ENCODE results near the gene SIL1. TPM values are rescaled to one million over a fixed set of nuclear protein-coding genes. Genes with fewer than 3 reads are reported as not detected.
"Not testable (repeated sequence)": the region's sequence is repeated elsewhere in the genome, so short reads cannot be mapped to it uniquely, and the experiment has no call there.

SIL1 gene
- polyA plus RNA-seq, 3 donors: 25.4 to 35.1 (median 27.9) TPM

DNA sequence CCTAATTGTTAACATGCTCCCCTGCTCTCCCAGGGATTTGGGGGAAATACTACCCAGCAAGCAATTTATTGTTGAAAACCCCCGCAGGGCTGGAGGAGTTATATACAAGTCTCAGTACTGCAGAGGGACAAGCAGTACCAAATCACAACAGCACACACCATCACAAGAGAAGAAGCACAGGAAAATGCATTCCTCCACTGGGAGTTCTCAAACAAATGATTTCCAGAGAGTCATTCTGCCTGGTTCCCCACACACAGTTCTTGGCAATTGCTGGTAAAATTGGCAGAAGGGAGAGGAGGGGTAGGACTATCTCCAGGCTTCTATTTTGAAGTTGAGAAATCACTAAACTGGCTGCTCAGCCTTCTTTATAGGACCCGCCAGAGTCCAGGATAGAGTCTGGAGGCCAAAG lies 16.8 kb downstream of the SIL1 start:
- no peak overlapping the region for H3K4me2 ChIP-seq (replicated peaks; ENCODE audit: extremely low read depth, low read length, poor library complexity, severe bottlenecking)
- H3K4me1 ChIP-seq (ENCODE audit: control insufficient read depth in 1 of 2, insufficient read depth in 2 of 2, low read length in 2 of 2): peaks cover 41 to 46% of the 10 kb centered on the region in 2 donors
- H3K27me3 Mint-ChIP-seq (ENCODE audit: low read depth in 3 of 3): peaks cover 0 to 2% (median 0%) of the 10 kb centered on the region in 3 donors
- peaks cover 46% of the 10 kb centered on the region for H3K79me2 ChIP-seq (ENCODE audit: insufficient read depth, low read length)
- peaks cover 0 to 1% of the 10 kb centered on the region in 2 donors for H3K36me3 ChIP-seq (replicated peaks in 1 of 2; ENCODE audit: control insufficient read depth in 1 of 2, insufficient read depth in 2 of 2, low read length in 2 of 2)
- peaks cover 0 to 3% (median 0%) of the 10 kb centered on the region in 7 donors for H3K9me3 Mint-ChIP-seq
- DNase-seq: no peak
- H4K20me1 ChIP-seq (ENCODE audit: insufficient read depth, low read length): peaks cover 16% of the 10 kb centered on the region
- no CpG with 5 or more reads among the region's 2 CpGs for WGBS (ENCODE audit: insufficient coverage)
- H3K27me3 ChIP-seq (ENCODE audit: control insufficient read depth in 2 of 2, insufficient read depth in 2 of 2, low read length in 2 of 2): no peaks in the 10 kb centered on the region
- H3K9ac ChIP-seq (ENCODE audit: insufficient read depth, low read length, poor library complexity, severe bottlenecking): no peak overlapping the region
- intact Hi-C loops (cut with micrococcal nuclease): no loop called here
- H3K4me3 ChIP-seq (replicated peaks in 1 of 3; ENCODE audit: low read depth in 2 of 3, low read length in 3 of 3): no peak overlapping the region
- TF ChIP-seq, protein P1, sequence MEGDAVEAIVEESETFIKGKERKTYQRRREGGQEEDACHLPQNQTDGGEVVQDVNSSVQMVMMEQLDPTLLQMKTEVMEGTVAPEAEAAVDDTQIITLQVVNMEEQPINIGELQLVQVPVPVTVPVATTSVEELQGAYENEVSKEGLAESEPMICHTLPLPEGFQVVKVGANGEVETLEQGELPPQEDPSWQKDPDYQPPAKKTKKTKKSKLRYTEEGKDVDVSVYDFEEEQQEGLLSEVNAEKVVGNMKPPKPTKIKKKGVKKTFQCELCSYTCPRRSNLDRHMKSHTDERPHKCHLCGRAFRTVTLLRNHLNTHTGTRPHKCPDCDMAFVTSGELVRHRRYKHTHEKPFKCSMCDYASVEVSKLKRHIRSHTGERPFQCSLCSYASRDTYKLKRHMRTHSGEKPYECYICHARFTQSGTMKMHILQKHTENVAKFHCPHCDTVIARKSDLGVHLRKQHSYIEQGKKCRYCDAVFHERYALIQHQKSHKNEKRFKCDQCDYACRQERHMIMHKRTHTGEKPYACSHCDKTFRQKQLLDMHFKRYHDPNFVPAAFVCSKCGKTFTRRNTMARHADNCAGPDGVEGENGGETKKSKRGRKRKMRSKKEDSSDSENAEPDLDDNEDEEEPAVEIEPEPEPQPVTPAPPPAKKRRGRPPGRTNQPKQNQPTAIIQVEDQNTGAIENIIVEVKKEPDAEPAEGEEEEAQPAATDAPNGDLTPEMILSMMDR (IDR thresholded peaks at IDR 0.05): no peak
- H3K4me1 Mint-ChIP-seq: peaks cover 59% of the 10 kb centered on the region
- H3K4me3 Mint-ChIP-seq: no peak overlapping the region
- no peak overlapping the region for H2AFZ ChIP-seq (ENCODE audit: insufficient read depth, low read depth, low read length, poor library complexity, severe bottlenecking)
- H3K27ac ChIP-seq (ENCODE audit: low read depth in 1 of 2, low read length in 2 of 2): no peak overlapping the region
- no peak overlapping the region for H3K27ac Mint-ChIP-seq
- no peaks in the 10 kb centered on the region for H3K9me3 ChIP-seq (replicated peaks in 1 of 2; ENCODE audit: control insufficient read depth in 1 of 2, insufficient read depth in 1 of 2, low read length in 2 of 2)
- H3K36me3 Mint-ChIP-seq: peaks cover 3 to 13% of the 10 kb centered on the region in 2 donors

DNA sequence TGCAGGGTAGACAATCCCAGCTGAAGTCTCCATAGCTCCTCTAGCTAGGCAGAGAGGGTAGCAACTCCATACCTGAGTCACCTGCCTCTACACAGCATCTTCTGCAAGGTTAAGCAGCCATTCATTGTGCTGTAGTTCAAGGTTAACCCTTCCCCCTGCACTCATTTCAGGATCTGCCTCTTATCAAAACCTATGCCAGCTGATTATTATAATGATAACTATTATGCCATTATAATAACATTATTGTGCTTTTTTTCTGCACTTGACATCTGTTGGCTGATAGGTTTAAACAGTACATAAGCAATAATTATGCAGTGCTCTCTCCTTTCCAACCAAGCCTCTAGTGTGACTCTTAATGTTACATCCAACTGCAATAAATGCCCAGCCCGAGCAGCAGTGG lies 17.3 kb downstream of the SIL1 start:
- intact Hi-C loops (cut with micrococcal nuclease): no loop called here
- Histone ChIP-seq H3K36me3 (replicated peaks in 1 of 2; ENCODE audit: control insufficient read depth in 1 of 2, insufficient read depth in 2 of 2, low read length in 2 of 2) (no peaks in the 10 kb centered on the region), H3K27ac (ENCODE audit: low read depth in 1 of 2, low read length in 2 of 2) (no peak overlapping the region), H4K20me1 (ENCODE audit: insufficient read depth, low read length) (peaks cover 16% of the 10 kb centered on the region), H3K9me3 (replicated peaks in 1 of 2; ENCODE audit: control insufficient read depth in 1 of 2, insufficient read depth in 1 of 2, low read length in 2 of 2) (no peaks in the 10 kb centered on the region), H3K27me3 (ENCODE audit: control insufficient read depth in 2 of 2, insufficient read depth in 2 of 2, low read length in 2 of 2) (no peaks in the 10 kb centered on the region), H3K79me2 (ENCODE audit: insufficient read depth, low read length) (peaks cover 49% of the 10 kb centered on the region), H3K9ac (ENCODE audit: insufficient read depth, low read length, poor library complexity, severe bottlenecking) (no peak overlapping the region), H3K4me3 (replicated peaks in 1 of 3; ENCODE audit: low read depth in 2 of 3, low read length in 3 of 3) (no peak overlapping the region), H3K4me1 (ENCODE audit: control insufficient read depth in 1 of 2, insufficient read depth in 2 of 2, low read length in 2 of 2) (peaks cover 41 to 46% of the 10 kb centered on the region in 2 donors), H2AFZ (ENCODE audit: insufficient read depth, low read depth, low read length, poor library complexity, severe bottlenecking) (no peak overlapping the region), H3K4me2 (replicated peaks; ENCODE audit: extremely low read depth, low read length, poor library complexity, severe bottlenecking) (no peak overlapping the region)
- TF ChIP-seq, protein P1 (IDR thresholded peaks at IDR 0.05): no peak
- WGBS (ENCODE audit: insufficient coverage): 100% methylated on average over 1 of the region's 1 CpG
- H3K36me3 Mint-ChIP-seq: peaks cover 2 to 13% of the 10 kb centered on the region in 2 donors
- DNase-seq: no peak
- no peak overlapping the region for H3K27ac Mint-ChIP-seq
- peaks cover 0 to 3% (median 0%) of the 10 kb centered on the region in 7 donors for H3K9me3 Mint-ChIP-seq
- peaks cover 0 to 2% (median 0%) of the 10 kb centered on the region in 3 donors for H3K27me3 Mint-ChIP-seq (ENCODE audit: low read depth in 3 of 3)
- H3K4me1 Mint-ChIP-seq: peaks cover 55% of the 10 kb centered on the region
- H3K4me3 Mint-ChIP-seq: no peak overlapping the region

DNA sequence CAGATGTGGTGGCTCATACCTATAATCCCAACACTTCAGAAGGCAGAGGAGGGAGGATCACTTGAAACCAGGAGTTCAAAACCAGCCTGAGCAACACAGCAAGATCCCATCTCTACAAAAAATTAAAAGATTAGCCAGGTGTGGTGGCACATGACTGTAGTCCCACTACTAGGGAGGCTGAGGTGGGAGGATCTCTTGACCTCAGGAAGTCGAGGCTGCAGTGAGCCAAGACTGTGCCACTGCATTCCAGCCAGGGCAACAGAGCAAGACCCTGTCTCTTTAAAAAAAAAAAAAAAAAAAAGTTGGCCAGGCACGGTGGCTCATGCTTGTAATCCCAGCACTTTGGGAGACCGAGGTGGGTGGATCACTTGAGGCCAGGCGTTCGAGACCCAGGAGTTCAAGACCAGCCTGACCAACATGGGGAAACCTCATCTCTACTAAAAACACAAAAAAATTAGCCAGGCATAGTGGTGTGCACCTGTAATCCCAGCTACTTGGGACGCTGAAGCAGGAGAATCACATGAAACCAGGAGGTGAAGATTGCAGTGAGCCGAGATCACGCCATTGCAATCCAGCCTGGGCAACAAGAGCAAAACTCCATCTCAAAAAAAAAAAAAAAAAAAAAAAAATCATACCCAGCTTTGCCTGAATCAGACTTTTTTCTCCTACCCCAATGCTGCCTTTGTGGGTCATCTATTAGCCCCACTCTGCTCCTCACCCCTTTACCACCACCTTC lies 18.2 kb downstream of the SIL1 start:
- Histone ChIP-seq H4K20me1 (ENCODE audit: insufficient read depth, low read length) (peaks cover 16% of the 10 kb centered on the region), H3K4me1 (ENCODE audit: control insufficient read depth in 1 of 2, insufficient read depth in 2 of 2, low read length in 2 of 2) (peaks cover 41 to 46% of the 10 kb centered on the region in 2 donors), H3K79me2 (ENCODE audit: insufficient read depth, low read length) (peaks cover 48% of the 10 kb centered on the region)
- H3K9me3 Mint-ChIP-seq; H3K36me3 Mint-ChIP-seq; H3K27ac ChIP-seq (ENCODE audit: low read depth in 1 of 2, low read length in 2 of 2); H3K4me3 Mint-ChIP-seq; H3K9ac ChIP-seq (ENCODE audit: insufficient read depth, low read length, poor library complexity, severe bottlenecking); DNase-seq; H3K27me3 ChIP-seq (ENCODE audit: control insufficient read depth in 2 of 2, insufficient read depth in 2 of 2, low read length in 2 of 2); H3K36me3 ChIP-seq (replicated peaks in 1 of 2; ENCODE audit: control insufficient read depth in 1 of 2, insufficient read depth in 2 of 2, low read length in 2 of 2); H2AFZ ChIP-seq (ENCODE audit: insufficient read depth, low read depth, low read length, poor library complexity, severe bottlenecking); H3K9me3 ChIP-seq (replicated peaks in 1 of 2; ENCODE audit: control insufficient read depth in 1 of 2, insufficient read depth in 1 of 2, low read length in 2 of 2); H3K27me3 Mint-ChIP-seq (ENCODE audit: low read depth in 3 of 3); H3K4me2 ChIP-seq (replicated peaks; ENCODE audit: extremely low read depth, low read length, poor library complexity, severe bottlenecking); H3K4me3 ChIP-seq (replicated peaks in 1 of 3; ENCODE audit: low read depth in 2 of 3, low read length in 3 of 3); intact Hi-C loops (cut with micrococcal nuclease): not testable (repeated sequence)
- Mint-ChIP-seq H3K4me1 (peaks cover 51% of the 10 kb centered on the region), H3K27ac (peak overlapping the region in 1 of 7 donors; percentile 63)
- WGBS (ENCODE audit: insufficient coverage): 100% methylated on average over 4 of the region's 8 CpGs

Measured in CD14-positive monocyte (primary cell).